CD14-positive monocyte (primary cell): ENCODE data around the gene PITPNC1. TPM values are rescaled to one million over a fixed set of nuclear protein-coding genes. Genes with fewer than 3 reads are reported as not detected.

Experiments
- DNase-seq, 3 donors: peaks; one replicate each; pipeline ENCODE4 v3.0.0-alpha.2; 2011 to 2022
- H2AFZ ChIP-seq: 2 replicates; pipeline ENCODE4 v1.6.0; 2012; ENCODE audit warnings: mild to moderate bottlenecking, low read depth, low read length, inconsistent platforms; ENCODE audit not compliant: insufficient read depth, poor library complexity, severe bottlenecking
- H3K27ac ChIP-seq, 2 donors: 1 replicate in 1 of 2; 2 replicates in 1 of 2; pipeline ENCODE4 v1.5.1; 2012 to 2013; ENCODE audit warnings: low read length in 2 of 2, control low read depth in 1 of 2, inconsistent platforms in 1 of 2, low read depth in 1 of 2, mild to moderate bottlenecking in 1 of 2
- H3K27me3 ChIP-seq, 2 donors: one replicate each; pipeline versions ENCODE4 v1.6.0 to v1.6.1; 2011 to 2013; ENCODE audit warnings: low read length in 2 of 2; ENCODE audit not compliant: control insufficient read depth in 2 of 2, insufficient read depth in 2 of 2
- H3K36me3 ChIP-seq, 2 donors: replicated peaks in 1 of 2; 1 replicate in 1 of 2; 2 replicates in 1 of 2; pipeline versions ENCODE4 v1.5.1 to v1.6.1; 2012 to 2013; ENCODE audit warnings: low read length in 2 of 2, control low read depth in 1 of 2, inconsistent platforms in 1 of 2, mild to moderate bottlenecking in 1 of 2; ENCODE audit not compliant: insufficient read depth in 2 of 2, control insufficient read depth in 1 of 2
- H3K4me1 ChIP-seq, 2 donors: 1 replicate in 1 of 2; 2 replicates in 1 of 2; pipeline versions ENCODE4 v1.5.1 to v1.6.1; 2012 to 2013; ENCODE audit warnings: low read length in 2 of 2, control low read depth in 1 of 2, inconsistent platforms in 1 of 2, mild to moderate bottlenecking in 1 of 2, moderate library complexity in 1 of 2; ENCODE audit not compliant: insufficient read depth in 2 of 2, control insufficient read depth in 1 of 2
- H3K4me2 ChIP-seq: replicated peaks from 2 replicates; pipeline ENCODE3; 2012; ENCODE audit warnings: low read length, moderate library complexity, mild to moderate bottlenecking; ENCODE audit not compliant: poor library complexity, severe bottlenecking; ENCODE audit errors: extremely low read depth
- H3K4me3 ChIP-seq, 3 experiments: fragments of 200-600 bp in 1 of 3; sonication (generic) in 1 of 3; replicated peaks in 1 of 3; 1 replicate in 2 of 3; 2 replicates in 1 of 3; pipeline ENCODE4 v1.5.1; 2011 to 2013; ENCODE audit warnings: low read length in 3 of 3, mild to moderate bottlenecking in 3 of 3, control low read depth in 2 of 3, low read depth in 2 of 3, inconsistent platforms in 1 of 3, moderate library complexity in 1 of 3
- H3K79me2 ChIP-seq: 2 replicates; pipeline ENCODE4 v1.6.0; 2012; ENCODE audit warnings: mild to moderate bottlenecking, control low read depth, inconsistent platforms, low read length, moderate library complexity; ENCODE audit not compliant: insufficient read depth
- H3K9ac ChIP-seq: 2 replicates; pipeline ENCODE4 v1.6.0; 2017; ENCODE audit warnings: low read length, mild to moderate bottlenecking; ENCODE audit not compliant: insufficient read depth, poor library complexity, severe bottlenecking
- H3K9me3 ChIP-seq, 2 donors: replicated peaks in 1 of 2; 1 replicate in 1 of 2; 2 replicates in 1 of 2; pipeline versions ENCODE4 v1.5.1 to v1.6.1; 2012 to 2013; ENCODE audit warnings: low read length in 2 of 2, control low read depth in 1 of 2; ENCODE audit not compliant: control insufficient read depth in 1 of 2, insufficient read depth in 1 of 2
- H4K20me1 ChIP-seq: 2 replicates; pipeline ENCODE4 v1.6.0; 2012; ENCODE audit warnings: mild to moderate bottlenecking, low read length, control low read depth, moderate library complexity; ENCODE audit not compliant: insufficient read depth
- H3K27ac Mint-ChIP-seq, 7 donors: one replicate each; pipeline ENCODE4 v1.8.0; 2020; ENCODE audit warnings: mild to moderate bottlenecking in 7 of 7, mixed read lengths in 7 of 7, moderate library complexity in 6 of 7, inconsistent platforms in 2 of 7
- H3K27me3 Mint-ChIP-seq, 3 donors: one replicate each; pipeline ENCODE4 v1.8.0; 2021 to 2022; ENCODE audit warnings: low read depth in 3 of 3, mild to moderate bottlenecking in 3 of 3, mixed read lengths in 3 of 3, moderate library complexity in 3 of 3, inconsistent platforms in 1 of 3
- H3K36me3 Mint-ChIP-seq, 2 donors: one replicate each; pipeline ENCODE4 v1.8.0; 2020; ENCODE audit warnings: mixed read lengths in 2 of 2, inconsistent platforms in 1 of 2, mild to moderate bottlenecking in 1 of 2
- H3K4me1 Mint-ChIP-seq: one replicate; pipeline ENCODE4 v1.8.0; 2020; ENCODE audit warnings: mild to moderate bottlenecking, mixed read lengths
- H3K4me3 Mint-ChIP-seq, 2 donors: one replicate each; pipeline ENCODE4 v1.8.0; 2020; ENCODE audit warnings: mild to moderate bottlenecking in 2 of 2, mixed read lengths in 2 of 2, moderate library complexity in 1 of 2
- H3K9me3 Mint-ChIP-seq, 7 donors: one replicate each; pipeline ENCODE4 v1.8.0; 2020 to 2022; ENCODE audit warnings: mixed read lengths in 7 of 7, mild to moderate bottlenecking in 6 of 7, moderate library complexity in 6 of 7, inconsistent platforms in 2 of 7
- CTCF ChIP-seq: fragments of 200-600 bp; IDR thresholded peaks from one replicate; pipeline ENCODE4 v1.8.0; 2022; ENCODE audit warnings: antibody characterized with exemption, mild to moderate bottlenecking
- WGBS: methylation state at CpG from one replicate; pipeline ENCODE4 v1.1.5; 2013; ENCODE audit warnings: missing lambda C conversion rate; ENCODE audit not compliant: insufficient coverage; 5-methylcytosine and 5-hydroxymethylcytosine counted together
- intact Hi-C, 2 donors: fragments of 100-400 bp; cut with micrococcal nuclease; formaldehyde crosslinking; loops; one replicate each; pipeline versions ENCODE4 v1.15.0 to v1.15.1; 2023
- polyA plus RNA-seq, 3 donors: library from polyadenylated mRNA; depleted of rRNA in 1 of 3; unstranded in 2 of 3; stranded (reverse) in 1 of 3; fragments of 300-500 nt in 2 of 3; fragments of >200 nt in 1 of 3; fragmentation: Illumina TruSeq in 2 of 3; gene quantifications; 1 replicate in 2 of 3; 2 replicates in 1 of 3; pipeline ENCODE4 v1.2.3, GENCODE V29; 2012 to 2021

Gene PITPNC1
- polyA plus RNA-seq, 3 donors = 18.5 to 31.0 (median 21.7) TPM

- Mint-ChIP-seq H3K9me3 (peaks cover 0 to 5% (median 0%) of the 10 kb centered on the region in 7 donors), H3K27me3 (peaks cover 0 to 2% (median 0%) of the 10 kb centered on the region in 3 donors), H3K4me3 (no peak overlapping the region), H3K4me1 (no peaks in the 10 kb centered on the region), H3K36me3 (peaks cover 0 to 13% of the 10 kb centered on the region in 2 donors), H3K27ac (no peak overlapping the region)
- DNase-seq = no peak
- no peak overlapping the region for H3K27ac ChIP-seq
- no peak overlapping the region for H3K4me3 ChIP-seq
- no peaks in the 10 kb centered on the region for H4K20me1 ChIP-seq
- H2AFZ ChIP-seq = no peak overlapping the region
- H3K79me2 ChIP-seq = no peaks in the 10 kb centered on the region
- H3K36me3 ChIP-seq = peaks cover 0 to 6% of the 10 kb centered on the region in 2 donors
- H3K4me1 ChIP-seq = no peaks in the 10 kb centered on the region
- H3K9me3 ChIP-seq = no peaks in the 10 kb centered on the region
- no peak overlapping the region for H3K9ac ChIP-seq
- 97% methylated on average over 12 of the region's 14 CpGs for WGBS
- TF ChIP-seq CTCF = no peak
- intact Hi-C loops = no loop called here
- no peak overlapping the region for H3K4me2 ChIP-seq
- no peaks in the 10 kb centered on the region for H3K27me3 ChIP-seq
These were observed 275.4 kb downstream of the PITPNC1 start for GRCh38 chr17:67652433-67652832.

- no peak for DNase-seq
- Histone ChIP-seq H2AFZ (no peak overlapping the region), H3K9ac (no peak overlapping the region), H3K36me3 (peaks cover 0 to 6% of the 10 kb centered on the region in 2 donors), H3K4me3 (no peak overlapping the region), H3K4me2 (no peak overlapping the region), H3K79me2 (no peaks in the 10 kb centered on the region), H3K27ac (no peak overlapping the region), H3K27me3 (no peaks in the 10 kb centered on the region), H3K9me3 (peaks cover 0 to 9% of the 10 kb centered on the region in 2 donors), H4K20me1 (no peaks in the 10 kb centered on the region), H3K4me1 (no peaks in the 10 kb centered on the region)
- TF ChIP-seq CTCF = no peak
- Mint-ChIP-seq H3K9me3 (peaks cover 9 to 21% (median 15%) of the 10 kb centered on the region in 7 donors), H3K27me3 (peaks cover 0 to 4% (median 0%) of the 10 kb centered on the region in 3 donors), H3K4me1 (no peaks in the 10 kb centered on the region), H3K4me3 (no peak overlapping the region), H3K27ac (no peak overlapping the region), H3K36me3 (peaks cover 9 to 17% of the 10 kb centered on the region in 2 donors)
- WGBS = 77% methylated on average over 4 of the region's 7 CpGs
- intact Hi-C loops = no loop called here
These were observed 278.5 kb downstream of the PITPNC1 start for GRCh38 chr17:67655478-67656148.
